PC-3 (cell line): ENCODE results near the gene RETN. TPM values are rescaled to one million over a fixed set of nuclear protein-coding genes. Genes with fewer than 3 reads are reported as not detected.

ENCODE experiments used
- ATAC-seq: fragments of 200-7000 bp; cut with Tn5 transposase; 2 replicates; pipeline ENCODE4 v1.9.1; 2020; ENCODE audit warnings: mild to moderate bottlenecking, moderate library complexity
- BruUV-seq: library from RNA; stranded (reverse); fragments of 400-500 nt; replicated peaks from 2 replicates; lab custom pipeline; 2021; lab: Mats Ljungman, UMichigan
- CTCF ChIA-PET: fragments of 300-600 bp; sonication (Branson Sonifier 250); formaldehyde crosslinking; loops from one replicate; lab custom pipeline; 2022; ENCODE audit warnings: antibody characterized with exemption; lab: Charles Lee
- POLR2A ChIA-PET: fragments of 300-600 bp; sonication (Branson Sonifier 250); formaldehyde crosslinking; loops from one replicate; lab custom pipeline; 2022; ENCODE audit warnings: antibody characterized with exemption; ENCODE audit not compliant: unreplicated experiment; lab: Charles Lee
- DNase-seq: peaks from one replicate; pipeline ENCODE4 v3.0.0-alpha.2; 2015
- H2AFZ ChIP-seq: fragments of 300-600 bp; sonication (generic); 2 replicates; pipeline ENCODE4 v1.6.0; 2016; ENCODE audit warnings: antibody characterized with exemption, low read length
- H3F3A ChIP-seq: fragments of 300-600 bp; sonication (generic); one replicate; pipeline ENCODE4 v1.6.0; 2017; ENCODE audit warnings: antibody characterized with exemption, low read length, control low read depth, mild to moderate bottlenecking; ENCODE audit not compliant: unreplicated experiment
- H3K27ac ChIP-seq: fragments of 300-600 bp; sonication (generic); 2 replicates; pipeline ENCODE4 v1.5.1; 2016; ENCODE audit warnings: mild to moderate bottlenecking, low read length
- H3K27me3 ChIP-seq: fragments of 300-600 bp; sonication (generic); 2 replicates; pipeline ENCODE4 v1.6.1; 2016; ENCODE audit warnings: low read length, mixed read lengths
- H3K36me3 ChIP-seq: fragments of 300-600 bp; sonication (generic); 2 replicates; pipeline ENCODE4 v1.6.1; 2016; ENCODE audit warnings: low read depth, mixed run types, low read length, mixed read lengths
- H3K4me1 ChIP-seq: fragments of 300-600 bp; sonication (generic); 2 replicates; pipeline ENCODE4 v1.5.1; 2016; ENCODE audit warnings: low read length; ENCODE audit not compliant: insufficient read depth
- H3K4me2 ChIP-seq: fragments of 300-600 bp; sonication (generic); 2 replicates; pipeline ENCODE4 v1.6.0; 2016; ENCODE audit warnings: low read length
- H3K4me3 ChIP-seq: fragments of 300-600 bp; sonication (generic); 2 replicates; pipeline ENCODE4 v1.5.1; 2016; ENCODE audit warnings: mild to moderate bottlenecking, low read length, mixed read lengths
- H3K79me2 ChIP-seq: fragments of 300-600 bp; sonication (generic); 2 replicates; pipeline ENCODE4 v1.6.1; 2017; ENCODE audit warnings: low read length, mixed read lengths
- H3K9ac ChIP-seq: fragments of 300-600 bp; sonication (generic); 2 replicates; pipeline ENCODE4 v1.6.0; 2016; ENCODE audit warnings: mild to moderate bottlenecking, low read length
- H3K9me2 ChIP-seq: fragments of 300-600 bp; sonication (generic); replicated peaks from 2 replicates; pipeline ENCODE4 v1.6.1; 2016; ENCODE audit warnings: mixed run types, low read length, mixed read lengths
- H3K9me3 ChIP-seq: fragments of 300-600 bp; sonication (generic); 2 replicates; pipeline ENCODE4 v1.6.1; 2016; ENCODE audit warnings: low read length, mixed read lengths
- H4K20me1 ChIP-seq: fragments of 300-600 bp; sonication (generic); 2 replicates; pipeline ENCODE4 v1.6.1; 2016; ENCODE audit warnings: low read length, mixed read lengths
- CTCF ChIP-seq: fragments of 300-600 bp; sonication (generic); conservative IDR thresholded peaks from 2 replicates; pipeline ENCODE4 v1.5.1; 2017; ENCODE audit warnings: antibody characterized with exemption, low read depth, mild to moderate bottlenecking, low read length
- EZH2 ChIP-seq: fragments of 300-600 bp; sonication (generic); IDR thresholded peaks from one replicate; pipeline ENCODE4 v1.6.1; 2017; ENCODE audit warnings: antibody characterized with exemption, mild to moderate bottlenecking, low read length; ENCODE audit not compliant: unreplicated experiment
- EZH2phosphoT487 ChIP-seq: fragments of 300-600 bp; sonication (generic); IDR thresholded peaks from 2 replicates; pipeline ENCODE4 v1.6.1; 2018; ENCODE audit warnings: mild to moderate bottlenecking, antibody characterized with exemption, low read length, borderline replicate concordance
- intact Hi-C: fragments of 100-400 bp; cut with micrococcal nuclease; formaldehyde crosslinking; loops from 2 replicates; pipeline ENCODE4 v1.9.0; 2023
- total RNA-seq: library from RNA; depleted of rRNA; stranded (reverse); fragments of >200 nt; gene quantifications from 2 replicates; pipeline ENCODE4 v1.2.3, GENCODE V29; 2014

RETN gene
- total RNA-seq, 1 experiment from 2014 or later = not detected

DNA sequence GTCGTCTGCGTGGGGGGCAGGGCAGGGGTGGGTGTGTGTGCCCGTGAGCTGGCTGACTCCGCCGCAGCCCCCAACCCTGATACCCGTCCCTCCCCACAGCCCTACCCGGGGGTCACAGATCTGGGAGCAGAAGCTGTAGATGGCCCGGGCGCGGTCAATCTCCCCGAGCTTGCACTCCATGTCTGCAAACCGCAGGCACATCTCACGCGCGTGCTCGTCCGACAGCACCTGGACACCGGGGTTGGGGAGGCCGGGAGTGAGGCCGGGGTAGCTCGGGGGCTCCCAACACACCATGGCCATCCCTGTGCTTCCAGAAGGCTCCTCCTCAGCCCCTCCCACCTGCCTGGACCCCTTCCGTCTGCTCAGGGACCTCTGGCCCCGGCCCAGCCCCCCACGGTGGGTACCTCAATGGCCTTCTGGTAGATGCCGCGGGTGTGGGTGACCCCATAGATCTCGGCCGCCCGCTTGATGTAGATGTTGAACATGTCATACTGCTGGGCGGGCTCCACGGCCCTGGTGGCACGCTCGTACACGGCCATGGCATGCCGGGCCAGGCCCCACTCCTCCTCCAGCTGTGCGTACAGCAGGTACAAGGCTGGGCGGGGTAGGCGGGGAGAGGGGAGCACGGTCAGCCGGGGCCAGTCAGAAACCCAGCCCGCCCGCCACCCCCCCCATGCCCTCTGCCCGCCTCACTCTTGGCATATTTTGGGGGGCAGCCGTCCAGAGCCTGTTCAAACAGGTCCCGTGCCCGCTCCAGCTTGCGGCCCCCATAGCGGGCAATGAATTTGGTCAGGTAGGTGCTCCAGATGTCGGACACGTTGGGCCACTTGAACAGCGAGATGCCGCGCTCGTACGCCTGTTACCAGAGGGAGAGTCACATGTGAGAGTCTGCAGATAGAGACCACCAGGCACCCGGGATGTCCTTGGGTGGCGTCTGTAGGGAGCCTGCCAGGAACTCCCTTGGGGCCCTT, 48.1 kb upstream of the RETN start:
- peaks cover 48% of the 10 kb centered on the region; the same call in 1 of the 2 replicates for H3K36me3 ChIP-seq
- H3K79me2 ChIP-seq = no peaks in the 10 kb centered on the region
- no peaks in the 10 kb centered on the region for H3F3A ChIP-seq
- H3K9ac ChIP-seq = no peak overlapping the region
- H3K4me1 ChIP-seq = peaks cover 18% of the 10 kb centered on the region
- ChIA-PET CTCF (no interaction called here), POLR2A (no interaction called here)
- intact Hi-C loops = no loop called here
- no TSS peak for BruUV-seq
- no peaks in the 10 kb centered on the region for H3K9me3 ChIP-seq
- no peak overlapping the region for H3K4me3 ChIP-seq
- H3K27me3 ChIP-seq = no peaks in the 10 kb centered on the region
- H3K9me2 ChIP-seq = no peaks in the 10 kb centered on the region
- no peak for TF ChIP-seq EZH2
- no peak for TF ChIP-seq EZH2phosphoT487
- no peak for TF ChIP-seq CTCF
- DNase-seq = no peak
- no peak for ATAC-seq
- no peaks in the 10 kb centered on the region for H4K20me1 ChIP-seq
- H3K27ac ChIP-seq = no peak overlapping the region
- no peak overlapping the region for H3K4me2 ChIP-seq
- no peak overlapping the region for H2AFZ ChIP-seq

DNA sequence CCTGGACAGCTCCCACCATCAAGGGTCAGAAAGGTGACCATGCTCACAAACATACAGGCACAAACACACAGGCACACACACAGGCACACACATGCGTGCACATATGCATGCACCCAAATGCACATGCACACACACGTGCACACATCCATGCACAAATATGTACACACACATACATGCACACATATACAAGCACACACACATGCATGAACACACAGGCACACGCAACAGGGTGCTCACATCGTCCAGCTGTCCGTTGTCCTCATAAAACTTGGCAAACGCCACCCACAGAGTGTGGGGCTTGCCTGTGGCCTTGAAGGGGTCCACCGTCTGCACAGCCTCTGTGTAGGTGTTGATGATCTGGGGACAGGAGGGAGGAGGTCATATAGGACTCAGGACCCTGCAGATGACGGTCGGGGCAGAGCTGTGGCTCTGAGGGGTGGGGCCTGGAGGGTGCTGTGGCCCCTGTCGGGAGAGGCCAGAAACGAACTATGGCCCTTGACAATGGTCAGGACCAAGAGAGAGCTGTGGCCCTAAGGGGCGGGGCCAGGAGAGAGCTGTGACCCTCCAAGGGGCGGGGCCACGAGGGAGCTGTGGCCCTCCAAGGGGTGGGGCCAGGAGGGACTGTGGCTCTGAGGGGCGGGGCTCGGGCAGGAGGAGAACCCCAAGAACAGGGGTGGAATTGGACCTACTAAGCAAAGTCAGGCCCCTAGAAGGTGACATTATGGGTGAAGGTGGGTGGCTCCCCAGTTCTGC, 45.7 kb upstream of the RETN start:
- BruUV-seq = no TSS peak
- H3K4me3 ChIP-seq = no peak overlapping the region
- H3K79me2 ChIP-seq = peaks cover 22% of the 10 kb centered on the region
- no peaks in the 10 kb centered on the region for H4K20me1 ChIP-seq
- no peaks in the 10 kb centered on the region for H3F3A ChIP-seq
- H3K36me3 ChIP-seq = peaks cover 51% of the 10 kb centered on the region; the same call in 1 of the 2 replicates
- H3K4me2 ChIP-seq = no peak overlapping the region
- no peak overlapping the region for H3K27ac ChIP-seq
- ChIA-PET CTCF (interaction anchor here (0.8 kb wide), 1 partner anchor 55 kb away, joined by 3 read pairs; no protein-coding TSS in a partner anchor), POLR2A (no interaction called here)
- no peaks in the 10 kb centered on the region for H3K27me3 ChIP-seq
- H3K4me1 ChIP-seq = peaks cover 21% of the 10 kb centered on the region
- intact Hi-C loops = no loop called here
- ATAC-seq (no peak), DNase-seq (no peak)
- H2AFZ ChIP-seq = no peak overlapping the region
- H3K9me3 ChIP-seq = no peaks in the 10 kb centered on the region
- TF ChIP-seq EZH2phosphoT487 = no peak
- TF ChIP-seq CTCF = no peak
- no peak for TF ChIP-seq EZH2
- no peaks in the 10 kb centered on the region for H3K9me2 ChIP-seq
- no peak overlapping the region for H3K9ac ChIP-seq
